Duodenal mucosa (tissue), 2 donors: ENCODE measurements around the gene IP6K1.

Experiments used
- H3K27ac ChIP-seq: one replicate; pipeline ENCODE4 v1.7.0; 2013; ENCODE audit warnings: low read depth, low read length
- H3K27me3 ChIP-seq, 2 donors: one replicate each; pipeline ENCODE4 v1.7.0; 2013; ENCODE audit warnings: low read length in 2 of 2, control low read depth in 1 of 2; ENCODE audit not compliant: insufficient read depth in 2 of 2, control insufficient read depth in 1 of 2
- H3K36me3 ChIP-seq, 2 donors: one replicate each; pipeline ENCODE4 v1.7.0; 2013; ENCODE audit warnings: low read length in 2 of 2, control low read depth in 1 of 2; ENCODE audit not compliant: insufficient read depth in 2 of 2, control insufficient read depth in 1 of 2
- H3K4me1 ChIP-seq, 2 donors: one replicate each; pipeline ENCODE4 v1.7.0; 2013; ENCODE audit warnings: low read length in 2 of 2, control low read depth in 1 of 2; ENCODE audit not compliant: insufficient read depth in 2 of 2, control insufficient read depth in 1 of 2
- H3K4me3 ChIP-seq, 2 donors: one replicate each; pipeline ENCODE4 v1.7.0; 2013; ENCODE audit warnings: low read length in 2 of 2, low read depth in 1 of 2
- H3K9ac ChIP-seq, 2 donors: one replicate each; pipeline ENCODE4 v1.7.0; 2013; ENCODE audit warnings: low read length in 2 of 2, low read depth in 1 of 2
- H3K9me3 ChIP-seq, 2 donors: one replicate each; pipeline ENCODE4 v1.7.0; 2013; ENCODE audit warnings: low read length in 2 of 2, control low read depth in 1 of 2; ENCODE audit not compliant: control insufficient read depth in 1 of 2

Gene IP6K1

GRCh38 chr3:49714728-49715550 is 71.4 kb downstream of the IP6K1 start:
- Histone ChIP-seq H3K4me1 (peaks cover 10 to 14% of the 10 kb centered on the region in 2 donors), H3K36me3 (peaks cover 15 to 38% of the 10 kb centered on the region in 2 donors), H3K4me3 (no peak overlapping the region), H3K9me3 (no peaks in the 10 kb centered on the region), H3K27ac (no peak overlapping the region), H3K9ac (no peak overlapping the region), H3K27me3 (no peaks in the 10 kb centered on the region)

GRCh38 chr3:49713336-49714105 is 72.8 kb downstream of the IP6K1 start:
- no peak overlapping the region for H3K9ac ChIP-seq
- no peaks in the 10 kb centered on the region for H3K9me3 ChIP-seq
- H3K4me1 ChIP-seq: peaks cover 2 to 4% of the 10 kb centered on the region in 2 donors
- no peak overlapping the region for H3K4me3 ChIP-seq
- H3K27me3 ChIP-seq: no peaks in the 10 kb centered on the region
- H3K36me3 ChIP-seq: peaks cover 15 to 38% of the 10 kb centered on the region in 2 donors
- H3K27ac ChIP-seq: no peak overlapping the region

GRCh38 chr3:49712631-49713317 is 73.6 kb downstream of the IP6K1 start:
- H3K27ac ChIP-seq: no peak overlapping the region
- H3K9me3 ChIP-seq: no peaks in the 10 kb centered on the region
- no peak overlapping the region for H3K4me3 ChIP-seq
- H3K9ac ChIP-seq: no peak overlapping the region
- no peaks in the 10 kb centered on the region for H3K27me3 ChIP-seq
- H3K4me1 ChIP-seq: no peaks in the 10 kb centered on the region
- peaks cover 19 to 43% of the 10 kb centered on the region in 2 donors for H3K36me3 ChIP-seq

GRCh38 chr3:49712166-49712565 is 74.2 kb downstream of the IP6K1 start:
- no peaks in the 10 kb centered on the region for H3K4me1 ChIP-seq
- no peaks in the 10 kb centered on the region for H3K9me3 ChIP-seq
- no peaks in the 10 kb centered on the region for H3K27me3 ChIP-seq
- H3K36me3 ChIP-seq: peaks cover 19 to 49% of the 10 kb centered on the region in 2 donors
- no peak overlapping the region for H3K9ac ChIP-seq
- H3K27ac ChIP-seq: no peak overlapping the region
- H3K4me3 ChIP-seq: no peak overlapping the region

GRCh38 chr3:49711489-49711888 is 74.9 kb downstream of the IP6K1 start:
- Histone ChIP-seq H3K27ac (no peak overlapping the region), H3K9ac (no peak overlapping the region), H3K27me3 (no peaks in the 10 kb centered on the region), H3K36me3 (peaks cover 19 to 53% of the 10 kb centered on the region in 2 donors), H3K4me1 (no peaks in the 10 kb centered on the region), H3K4me3 (no peak overlapping the region), H3K9me3 (no peaks in the 10 kb centered on the region)

GRCh38 chr3:49709852-49710251 is 76.5 kb downstream of the IP6K1 start:
- Histone ChIP-seq H3K9me3 (no peaks in the 10 kb centered on the region), H3K9ac (no peak overlapping the region), H3K27ac (no peak overlapping the region), H3K4me1 (no peaks in the 10 kb centered on the region), H3K27me3 (no peaks in the 10 kb centered on the region), H3K4me3 (no peak overlapping the region), H3K36me3 (peaks cover 14 to 54% of the 10 kb centered on the region in 2 donors)

GRCh38 chr3:49707113-49707480 is 79.2 kb downstream of the IP6K1 start:
- H3K36me3 ChIP-seq: peaks cover 27 to 59% of the 10 kb centered on the region in 2 donors
- no peaks in the 10 kb centered on the region for H3K27me3 ChIP-seq

GRCh38 chr3:49706456-49707112 is 79.8 kb downstream of the IP6K1 start:
- Histone ChIP-seq H3K4me1 (no peaks in the 10 kb centered on the region), H3K9ac (no peak overlapping the region), H3K27me3 (no peaks in the 10 kb centered on the region), H3K36me3 (peaks cover 32 to 60% of the 10 kb centered on the region in 2 donors), H3K27ac (no peak overlapping the region), H3K4me3 (no peak overlapping the region), H3K9me3 (no peaks in the 10 kb centered on the region)

More at GRCh38 chr3:49707113-49707480, 79.2 kb downstream of the IP6K1 start:
- H3K4me1 ChIP-seq: no peaks in the 10 kb centered on the region
- H3K9me3 ChIP-seq: no peaks in the 10 kb centered on the region
- H3K4me3 ChIP-seq: no peak overlapping the region
- H3K9ac ChIP-seq: no peak overlapping the region
- H3K27ac ChIP-seq: no peak overlapping the region

GRCh38 chr3:49705390-49705960 is 80.9 kb downstream of the IP6K1 start:
- H3K4me1 ChIP-seq: no peaks in the 10 kb centered on the region
- H3K9me3 ChIP-seq: no peaks in the 10 kb centered on the region
- H3K27me3 ChIP-seq: no peaks in the 10 kb centered on the region
- no peak overlapping the region for H3K27ac ChIP-seq
- no peak overlapping the region for H3K4me3 ChIP-seq
- peaks cover 41 to 65% of the 10 kb centered on the region in 2 donors for H3K36me3 ChIP-seq
- H3K9ac ChIP-seq: no peak overlapping the region
